Prostate gland (tissue), 2 donors: ENCODE results near the gene B4GALT5.

ENCODE experiments used
- CTCF ChIP-seq, 4 experiments: fragments of 200-600 bp in 2 of 4; fragments of 450-650 bp in 2 of 4; sonication (generic) in 2 of 4; IDR thresholded peaks; 1 replicate in 3 of 4; 2 replicates in 1 of 4; pipeline ENCODE4 v1.5.1; 2016 to 2019; ENCODE audit warnings: antibody characterized with exemption in 4 of 4, mild to moderate bottlenecking in 2 of 4, moderate library complexity in 2 of 4
- POLR2A ChIP-seq: fragments of 450-650 bp; IDR thresholded peaks from one replicate; pipeline ENCODE4 v1.6.1; 2016; ENCODE audit warnings: antibody characterized with exemption, mild to moderate bottlenecking
- POLR2AphosphoS5 ChIP-seq: sonication (generic); formaldehyde crosslinking; IDR thresholded peaks from one replicate; pipeline ENCODE4 v1.6.1; 2017; ENCODE audit warnings: antibody characterized with exemption

- TF ChIP-seq POLR2AphosphoS5 (no peak), CTCF (IDR thresholded peaks at IDR 0.05) (no peak), POLR2A (no peak)
Measured at GRCh38 chr20:49712996-49713752, 504 bp downstream of the B4GALT5 start.
